Adipose tissue (tissue), 3 donors: ENCODE measurements around the gene CST3. TPM values are rescaled to one million over a fixed set of nuclear protein-coding genes. Genes with fewer than 3 reads are reported as not detected.
A peak's percentile ranks its signal among the peaks of the same experiment; 100 is the strongest.
"Not testable (repeated sequence)": the region's sequence is repeated elsewhere in the genome, so short reads cannot be mapped to it uniquely, and the experiment has no call there.

Experiments
- H3K27ac ChIP-seq: one replicate; pipeline ENCODE4 v1.5.1; 2013; ENCODE audit warnings: low read depth, low read length
- WGBS, 3 donors: extraction: QIAGEN DNeasy Blood & Tissue Kit; methylation state at CpG; one replicate each; pipeline ENCODE4 v1.1.7; 2013; 5-methylcytosine and 5-hydroxymethylcytosine counted together
- polyA plus RNA-seq, 3 donors: library from polyadenylated mRNA; stranded (reverse); fragments of 200-250 nt; gene quantifications; one replicate each; pipeline ENCODE4 v1.2.3, GENCODE V29; 2013
- donor health status: healthy with polysubstance abuse.
- donor health status: Bipolar disorder and iron deficiency.
- donor health status: healthy.

The CST3 gene
- polyA plus RNA-seq, 3 donors, result 316 to 1,352 (median 886) TPM

DNA sequence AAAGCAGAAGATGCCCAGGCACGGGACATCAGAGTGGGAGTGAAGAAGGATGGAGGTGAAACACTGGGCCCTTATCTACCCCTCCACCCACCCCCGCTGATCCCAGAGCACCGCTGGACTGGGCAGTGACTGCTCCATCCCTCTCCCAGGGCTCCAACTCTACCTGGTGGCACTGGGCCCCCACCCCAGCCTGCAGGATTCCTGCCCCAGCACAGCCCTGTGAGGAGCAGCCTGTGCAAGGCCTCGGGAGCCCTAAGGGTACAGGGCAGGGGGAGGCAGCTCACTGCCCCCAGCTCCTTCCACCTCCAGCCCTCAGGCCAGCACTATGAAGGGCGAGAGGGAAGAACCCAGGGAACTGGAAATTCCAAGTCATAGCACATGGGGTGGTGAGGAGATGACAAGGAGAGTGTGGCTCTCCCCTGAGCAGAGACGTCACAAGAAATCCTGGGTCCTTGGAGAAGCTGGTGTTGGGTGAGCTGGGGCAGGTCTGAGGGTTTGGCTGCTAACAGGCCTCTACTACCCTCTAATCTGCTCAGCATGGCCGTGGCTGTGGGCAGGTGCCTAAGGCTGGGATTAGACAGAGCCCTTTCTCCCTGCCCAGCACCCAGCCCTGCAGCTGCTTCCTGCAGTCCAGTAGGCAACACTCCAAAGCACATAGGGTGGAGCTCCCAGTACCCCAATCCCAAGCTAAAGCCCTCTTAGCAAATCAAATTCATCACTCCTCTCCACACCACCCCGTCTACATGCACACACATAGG, 3.5 kb downstream of the CST3 start:
- H3K27ac ChIP-seq, result no peak overlapping the region
- WGBS, 3 donors, result 77 to 86% (median 84%) methylated on average over 8 of the region's 8 CpGs

- H3K27ac ChIP-seq, result no peak overlapping the region
These were observed 4.8 kb downstream of the CST3 start for GRCh38 chr20:23632711-23633573.

DNA sequence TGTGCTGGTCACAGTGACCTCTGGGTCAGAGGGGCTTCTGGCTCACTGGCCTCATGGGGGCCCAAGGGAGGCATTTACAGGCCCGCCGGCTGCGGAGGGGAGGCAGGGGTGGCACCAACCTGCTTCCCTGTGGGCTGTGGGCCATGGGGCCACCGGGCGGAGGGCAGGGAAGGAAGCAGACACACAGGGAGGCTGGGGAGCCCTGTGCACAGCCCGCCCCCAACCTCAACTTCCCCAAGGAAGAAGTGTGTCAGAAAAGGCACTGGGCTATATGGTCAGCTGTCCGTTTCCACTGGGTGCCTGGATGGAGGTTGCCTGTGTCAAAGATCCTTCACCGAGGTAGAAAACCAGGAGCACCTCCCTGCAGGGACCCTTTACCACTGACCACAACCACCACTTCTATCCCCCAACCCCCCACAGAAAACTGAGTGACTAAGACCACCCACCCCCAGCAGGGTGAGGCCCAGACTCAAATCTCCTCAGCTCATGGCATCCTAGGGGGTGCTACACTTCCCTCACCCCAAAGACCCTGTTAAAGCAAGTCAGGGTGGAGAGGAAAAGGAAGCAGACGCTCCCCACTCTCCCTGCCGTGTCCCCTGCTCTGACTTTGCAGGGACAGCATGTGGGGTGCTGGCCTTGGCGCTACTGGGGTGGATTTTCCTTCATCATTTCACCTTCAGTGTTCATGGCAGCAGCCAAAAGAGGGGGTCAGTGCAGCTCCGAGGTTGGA, 5.6 kb downstream of the CST3 start:
- H3K27ac ChIP-seq, result no peak overlapping the region
- 60 to 87% (median 63%) methylated on average over 12 of the region's 12 CpGs for WGBS, 3 donors

More at GRCh38 chr20:23632711-23633573, 4.8 kb downstream of the CST3 start:
- WGBS, 3 donors, result 73 to 80% (median 76%) methylated on average over 8 of the region's 8 CpGs

DNA sequence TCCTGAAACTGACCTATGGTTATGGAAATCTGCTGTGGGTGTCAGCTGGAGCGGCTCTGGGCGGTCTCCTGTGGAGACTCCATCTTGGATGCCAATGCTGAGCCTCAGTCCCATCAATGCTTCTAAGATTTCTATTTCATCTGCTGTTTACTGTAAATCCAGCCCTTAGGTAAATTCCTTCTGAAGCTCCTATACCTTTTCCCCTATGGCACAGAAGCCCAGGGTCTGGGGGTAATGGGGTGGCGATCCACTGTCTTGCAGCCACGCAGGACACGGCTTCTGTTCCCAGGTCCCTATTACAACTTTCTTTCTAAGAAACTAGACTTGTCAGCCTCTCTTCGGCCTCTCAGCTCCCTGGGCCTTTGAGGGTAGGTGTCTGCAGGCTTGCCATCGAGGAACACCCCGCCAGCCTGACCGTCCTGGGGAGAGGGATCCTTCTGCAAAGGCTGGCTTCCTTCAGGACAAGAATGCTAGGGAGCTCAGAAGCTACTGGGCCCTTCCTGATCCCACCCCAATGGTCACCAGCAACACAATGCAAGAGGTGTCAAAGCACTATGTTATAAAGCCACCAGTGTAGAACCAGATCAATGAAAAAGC, 6.4 kb downstream of the CST3 start:
- WGBS, 3 donors, result 96 to 97% (median 97%) methylated on average over 9 of the region's 9 CpGs
- H3K27ac ChIP-seq, result no peak overlapping the region

DNA sequence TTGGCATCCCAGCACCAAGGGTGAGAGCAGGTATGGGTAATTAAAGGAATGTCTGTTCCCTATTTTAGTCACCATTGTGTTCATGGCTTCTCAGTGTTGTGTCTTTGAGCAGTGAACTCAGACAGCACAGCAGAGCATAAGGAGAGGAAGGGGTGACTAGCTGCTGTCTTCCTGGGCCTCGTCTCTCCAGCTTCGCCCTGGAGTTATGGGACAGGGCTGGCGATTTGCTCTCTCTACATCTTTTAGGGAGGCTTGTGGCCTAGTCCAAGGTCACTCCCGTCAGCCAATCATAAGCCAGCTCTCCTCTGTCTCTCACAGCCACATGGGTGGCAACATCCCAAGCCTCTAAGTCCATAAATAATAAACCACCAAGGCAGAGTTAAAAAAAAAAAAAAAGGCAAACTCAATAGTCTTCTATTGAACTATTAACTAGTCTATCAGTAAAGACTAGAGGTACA, 7.3 kb downstream of the CST3 start:
- no peak overlapping the region for H3K27ac ChIP-seq
- WGBS, 3 donors, result 72 to 91% (median 90%) methylated on average over 4 of the region's 4 CpGs

GRCh38 chr20:23629542-23630391, 8.0 kb downstream of the CST3 start:
- 54 to 74% (median 65%) methylated on average over 12 of the region's 12 CpGs for WGBS, 3 donors

DNA sequence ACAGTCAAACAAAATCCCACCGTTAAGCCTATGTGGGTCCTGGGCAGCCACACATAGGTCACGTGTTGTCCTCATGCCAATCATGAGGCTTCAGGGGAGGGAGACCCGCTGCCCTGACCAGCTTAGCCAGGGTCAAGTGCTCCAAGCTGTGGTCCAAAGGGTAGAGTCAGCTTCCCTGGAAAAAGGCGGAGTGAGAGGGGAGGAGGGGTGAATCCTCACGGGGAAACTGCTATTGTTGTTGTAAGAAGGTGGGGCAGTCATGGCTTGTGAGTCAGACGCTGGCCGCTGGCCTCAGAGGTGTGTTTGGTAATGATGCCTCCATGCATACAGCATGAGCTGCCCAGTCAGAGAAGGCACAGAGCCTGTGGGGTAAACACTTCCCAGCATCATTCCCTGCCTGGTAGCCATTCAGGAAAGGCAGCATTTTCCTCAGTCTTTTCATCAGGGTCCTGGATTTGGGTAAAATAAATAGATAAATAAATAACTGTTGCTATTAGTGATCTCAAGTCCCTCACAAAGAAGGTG, 8.7 kb downstream of the CST3 start:
- 49 to 63% (median 56%) methylated on average over 7 of the region's 7 CpGs for WGBS, 3 donors
- H3K27ac ChIP-seq, result peak overlapping the region; percentile 31

More at GRCh38 chr20:23629542-23630391, 8.0 kb downstream of the CST3 start:
- peak overlapping the region; percentile 31 for H3K27ac ChIP-seq

DNA sequence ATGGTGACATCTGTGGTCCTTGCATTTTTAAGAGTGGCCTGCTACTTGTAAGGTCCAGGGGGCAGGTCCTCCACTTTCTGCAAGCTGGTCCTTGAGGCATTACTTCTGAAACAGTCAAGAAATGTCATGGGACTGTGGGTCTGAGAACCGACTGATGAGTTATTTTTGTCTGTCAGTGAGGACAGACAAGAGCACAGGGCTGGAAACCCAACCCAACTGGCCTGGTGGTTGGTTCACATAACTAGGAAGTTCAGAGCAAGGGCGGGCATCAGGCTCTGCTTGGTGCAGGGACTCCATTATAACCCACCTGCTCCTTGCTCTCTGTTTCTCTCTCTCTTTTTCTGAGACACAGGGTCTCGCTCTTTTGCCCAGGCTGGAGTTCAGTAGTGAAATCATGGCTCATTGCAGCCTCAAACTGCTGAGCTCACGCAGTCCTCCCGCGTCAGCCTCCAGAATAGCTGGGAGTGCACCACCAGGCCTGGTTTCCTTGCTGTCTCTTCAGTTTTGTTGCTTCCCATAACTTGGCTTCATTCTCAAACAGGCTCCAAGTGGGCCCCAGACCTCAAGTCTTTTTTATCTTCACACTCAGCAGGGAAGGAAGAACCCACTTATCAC, 9.2 kb downstream of the CST3 start:
- H3K27ac ChIP-seq, result no peak overlapping the region
- 77 to 97% (median 91%) methylated on average over 6 of the region's 6 CpGs for WGBS, 3 donors

DNA sequence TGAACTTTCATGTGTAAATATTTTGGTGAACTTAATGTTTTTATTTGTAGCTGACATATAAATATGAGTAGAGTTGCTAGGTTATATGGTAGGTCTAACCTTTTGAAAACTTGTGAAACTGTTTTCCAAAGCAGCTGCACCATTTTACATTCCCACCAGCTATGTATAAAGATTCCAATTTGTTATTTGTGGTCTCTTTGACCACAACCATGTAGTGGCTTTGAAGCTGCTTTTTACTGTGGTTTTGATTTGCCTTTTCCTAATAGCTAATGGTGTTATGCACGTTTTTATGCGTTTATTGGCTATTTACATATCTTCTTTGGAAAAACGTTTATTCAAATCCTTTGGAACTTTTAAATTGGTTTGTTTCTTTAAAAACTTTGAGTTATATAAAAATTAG, 10.3 kb downstream of the CST3 start:
- 76 to 93% (median 77%) methylated on average over 3 of the region's 3 CpGs for WGBS, 3 donors
- no peak overlapping the region for H3K27ac ChIP-seq

GRCh38 chr20:23626040-23626620, 11.6 kb downstream of the CST3 start:
- no peak overlapping the region for H3K27ac ChIP-seq
- 73 to 82% (median 74%) methylated on average over 4 of the region's 4 CpGs for WGBS, 3 donors

DNA sequence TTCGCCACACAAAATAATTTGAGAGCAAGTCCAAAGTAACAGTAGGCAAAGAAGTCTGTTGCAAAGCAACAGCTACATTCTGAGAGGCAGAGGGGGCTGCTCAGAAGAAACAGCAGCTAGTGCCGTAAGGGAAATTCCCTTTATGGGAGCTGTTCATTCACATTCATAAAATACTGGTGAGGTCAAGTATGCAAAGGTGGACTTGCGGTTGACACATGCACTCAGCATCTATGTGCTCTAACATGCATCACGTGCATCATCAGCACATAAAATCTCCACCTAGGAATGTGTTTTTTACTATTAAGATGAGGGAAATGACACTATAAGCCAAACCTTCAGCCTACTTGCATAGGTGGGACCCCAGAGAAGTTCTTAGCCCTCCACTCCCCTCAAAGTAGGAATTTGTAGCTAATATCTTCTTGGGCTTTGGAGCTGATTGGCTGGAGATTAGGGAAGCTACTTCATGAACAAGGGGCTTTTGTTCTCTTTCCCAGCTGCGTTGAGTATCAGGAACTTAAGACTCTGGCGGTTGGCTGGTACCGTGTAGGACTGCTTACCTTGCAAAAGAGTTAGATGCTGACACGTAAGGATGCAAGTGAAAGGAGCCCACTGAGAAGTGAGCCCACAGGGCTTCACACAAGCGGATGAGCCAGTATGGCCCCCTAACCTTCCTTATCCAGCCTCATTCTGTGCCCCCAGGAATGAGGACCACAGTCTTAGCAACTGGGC, 12.4 kb downstream of the CST3 start:
- 60 to 90% (median 83%) methylated on average over 9 of the region's 9 CpGs for WGBS, 3 donors
- H3K27ac ChIP-seq, result no peak overlapping the region

DNA sequence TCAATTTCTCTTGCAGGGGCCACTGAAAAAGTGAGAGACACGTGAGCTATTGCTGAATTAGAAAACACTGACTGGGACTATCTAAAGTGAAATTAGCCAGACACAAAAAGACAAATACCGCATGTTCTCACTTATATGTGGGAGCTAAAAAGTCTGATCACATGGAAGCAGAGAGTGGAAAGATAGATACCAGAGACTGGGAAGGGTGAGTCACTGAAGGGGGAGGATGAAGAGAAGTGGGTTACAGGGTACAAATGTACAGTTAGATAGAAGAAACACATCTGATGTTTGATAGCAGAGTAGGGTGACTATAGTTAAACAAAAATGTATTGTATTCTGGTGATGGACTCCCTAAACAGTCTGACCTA, 13.4 kb downstream of the CST3 start:
- H3K27ac ChIP-seq, result no peak overlapping the region
- WGBS, 3 donors, result 52 to 81% (median 62%) methylated on average over 2 of the region's 2 CpGs

- 61 to 72% (median 64%) methylated on average over 4 of the region's 4 CpGs for WGBS, 3 donors
- H3K27ac ChIP-seq, result no peak overlapping the region
These were observed 14.0 kb downstream of the CST3 start for GRCh38 chr20:23623666-23624323.

- WGBS, 3 donors, result 9 to 50% (median 12%) methylated on average over 4 of the region's 4 CpGs
- H3K27ac ChIP-seq, result no peak overlapping the region
These were observed 14.9 kb downstream of the CST3 start for GRCh38 chr20:23622839-23623343.

DNA sequence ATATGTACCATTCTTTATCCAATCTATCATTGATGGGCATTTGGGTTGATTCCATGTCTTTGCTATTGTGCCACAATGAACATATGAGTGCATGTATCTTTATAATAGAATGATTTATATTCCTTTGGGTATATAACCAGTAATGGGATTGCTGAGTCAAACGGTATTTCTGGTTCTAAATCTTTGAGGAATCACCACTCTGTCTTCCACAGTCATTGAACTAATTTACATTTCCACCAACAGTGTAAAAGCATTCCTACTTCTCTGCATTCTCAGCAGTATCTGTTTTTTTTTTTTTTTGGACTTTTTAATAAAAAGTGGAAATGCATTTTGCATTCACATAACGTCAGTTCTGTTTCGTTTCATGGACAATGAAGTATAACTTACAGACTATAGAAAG, 15.4 kb downstream of the CST3 start:
- WGBS, 3 donors, result 33 to 67% (median 53%) methylated on average over 3 of the region's 3 CpGs
- H3K27ac ChIP-seq, result not testable (repeated sequence)
